NB4 (cell line): ENCODE results near the gene OTUB2.

Source experiments
- CTCF ChIP-seq: IDR thresholded peaks from one replicate; pipeline ENCODE4 v1.5.1; 2012; ENCODE audit warnings: low read depth, low read length
- MYC ChIP-seq: IDR thresholded peaks from 2 replicates; pipeline ENCODE4 v1.6.1; 2011; ENCODE audit warnings: low read depth, low read length
- POLR2A ChIP-seq: IDR thresholded peaks from 2 replicates; pipeline ENCODE4 v1.6.1; 2011; ENCODE audit warnings: mild to moderate bottlenecking; ENCODE audit not compliant: insufficient read length; ENCODE audit errors: extremely low read depth
- TF ChIP-seq, protein P1 (sequence below): IDR thresholded peaks from 2 replicates; pipeline ENCODE4 v1.6.1; 2011; ENCODE audit warnings: low read depth, low read length

GRCh38 chr14:93996130-93996695 lies 29.9 kb upstream of the OTUB2 start:
- TF ChIP-seq POLR2A (no peak), CTCF (no peak), MYC (no peak)
- TF ChIP-seq, protein P1, sequence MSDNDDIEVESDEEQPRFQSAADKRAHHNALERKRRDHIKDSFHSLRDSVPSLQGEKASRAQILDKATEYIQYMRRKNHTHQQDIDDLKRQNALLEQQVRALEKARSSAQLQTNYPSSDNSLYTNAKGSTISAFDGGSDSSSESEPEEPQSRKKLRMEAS: no peak
